ENCODE data around the gene LRRC46. TPM values are rescaled to one million over a fixed set of nuclear protein-coding genes. Genes with fewer than 3 reads are reported as not detected.

The LRRC46 gene
- total RNA-seq, 1 experiment from 2014 or later = 0.31 TPM

DNA sequence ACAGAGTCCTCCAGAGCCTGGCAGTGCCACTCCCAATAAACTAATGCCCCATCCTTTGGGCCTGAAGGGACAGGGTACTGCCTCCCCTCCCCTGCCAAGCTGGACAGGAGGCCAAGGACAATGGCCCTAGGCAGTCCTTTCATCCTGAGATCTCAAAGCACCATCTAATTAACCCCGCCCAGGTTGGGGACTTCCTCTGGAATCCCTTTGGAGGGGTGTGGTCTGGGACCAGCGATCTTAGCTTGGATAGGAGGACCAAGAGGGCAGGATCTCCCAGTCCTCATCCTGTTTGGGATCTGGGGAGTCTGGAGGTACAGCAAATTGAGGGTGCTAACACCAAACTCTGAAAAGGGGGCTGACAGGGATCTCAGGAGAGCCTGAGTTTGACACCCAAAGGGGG lies 37.6 kb downstream of the LRRC46 start:
- Histone ChIP-seq H2AK5ac (ENCODE audit: insufficient read length, low read length) (no peak overlapping the region), H3K79me2 (ENCODE audit: insufficient read depth, low read length) (no peaks in the 10 kb centered on the region), H4K8ac (replicated peaks; ENCODE audit: insufficient read length, low read depth, low read length) (no peak overlapping the region), H4K20me1 (ENCODE audit: control insufficient read depth, insufficient read depth, insufficient read length) (no peaks in the 10 kb centered on the region), H3K27me3 (ENCODE audit: insufficient read depth, low read length) (peaks cover 7% of the 10 kb centered on the region; the same call in 1 of the 2 replicates), H3K4me2 (ENCODE audit: insufficient read depth, insufficient read length, low read length) (no peak overlapping the region), H3K23ac (ENCODE audit: insufficient read length, low read depth, low read length) (no peak overlapping the region), H4K91ac (ENCODE audit: insufficient read length, low read depth, low read length) (no peak overlapping the region), H2BK20ac (ENCODE audit: low read depth, low read length, poor library complexity, severe bottlenecking) (no peak overlapping the region), H2BK12ac (ENCODE audit: insufficient read length, low read depth, low read length) (no peak overlapping the region), H4K5ac (ENCODE audit: insufficient read length, low read depth, low read length) (no peak overlapping the region), H3K18ac (ENCODE audit: insufficient read length, low read depth, low read length) (no peak overlapping the region), H3K9ac (ENCODE audit: extremely low read depth, insufficient read length, low read length) (no peak overlapping the region), H3K23me2 (ENCODE audit: insufficient read length, low read depth, low read length, poor library complexity, severe bottlenecking) (peaks cover 11% of the 10 kb centered on the region), H3K14ac (ENCODE audit: insufficient read depth, low read length) (no peak overlapping the region), H3K4me1 (ENCODE audit: insufficient read depth, low read length) (peaks cover 3% of the 10 kb centered on the region; the same call in 1 of the 2 replicates), H3K27ac (ENCODE audit: insufficient read length, low read depth, low read length) (no peak overlapping the region), H2BK5ac (ENCODE audit: insufficient read length, low read length) (no peak overlapping the region), H3K79me1 (ENCODE audit: insufficient read depth, low read depth, low read length, poor library complexity, severe bottlenecking) (no peaks in the 10 kb centered on the region), H3K56ac (ENCODE audit: insufficient read length, low read depth, low read length) (no peak overlapping the region), H3K4ac (ENCODE audit: low read depth, low read length) (no peak overlapping the region), H2BK120ac (ENCODE audit: low read depth, low read length, poor library complexity, severe bottlenecking) (no peak overlapping the region), H3T11ph (ENCODE audit: low read length) (no peak overlapping the region), H2BK15ac (ENCODE audit: low read depth, low read length) (no peak overlapping the region), H2AFZ (ENCODE audit: low read length) (no peak overlapping the region), H3K9me3 (ENCODE audit: control insufficient read depth, low read depth, low read length) (no peaks in the 10 kb centered on the region)
- no peak for DNase-seq
- WGBS (ENCODE audit: extremely low coverage, insufficient read length, low lambda C conversion rate) = no CpG with 5 or more reads among the region's 2 CpGs
- peaks cover 92% of the 10 kb centered on the region for H3K27me3 Mint-ChIP-seq (ENCODE audit: low read depth)
- no peak overlapping the region for H3K4me3 Mint-ChIP-seq
- H3K4me1 Mint-ChIP-seq = peaks cover 34 to 37% of the 10 kb centered on the region in 2 experiments
- H3K27ac Mint-ChIP-seq = no peak overlapping the region
- TF ChIP-seq, protein P1, sequence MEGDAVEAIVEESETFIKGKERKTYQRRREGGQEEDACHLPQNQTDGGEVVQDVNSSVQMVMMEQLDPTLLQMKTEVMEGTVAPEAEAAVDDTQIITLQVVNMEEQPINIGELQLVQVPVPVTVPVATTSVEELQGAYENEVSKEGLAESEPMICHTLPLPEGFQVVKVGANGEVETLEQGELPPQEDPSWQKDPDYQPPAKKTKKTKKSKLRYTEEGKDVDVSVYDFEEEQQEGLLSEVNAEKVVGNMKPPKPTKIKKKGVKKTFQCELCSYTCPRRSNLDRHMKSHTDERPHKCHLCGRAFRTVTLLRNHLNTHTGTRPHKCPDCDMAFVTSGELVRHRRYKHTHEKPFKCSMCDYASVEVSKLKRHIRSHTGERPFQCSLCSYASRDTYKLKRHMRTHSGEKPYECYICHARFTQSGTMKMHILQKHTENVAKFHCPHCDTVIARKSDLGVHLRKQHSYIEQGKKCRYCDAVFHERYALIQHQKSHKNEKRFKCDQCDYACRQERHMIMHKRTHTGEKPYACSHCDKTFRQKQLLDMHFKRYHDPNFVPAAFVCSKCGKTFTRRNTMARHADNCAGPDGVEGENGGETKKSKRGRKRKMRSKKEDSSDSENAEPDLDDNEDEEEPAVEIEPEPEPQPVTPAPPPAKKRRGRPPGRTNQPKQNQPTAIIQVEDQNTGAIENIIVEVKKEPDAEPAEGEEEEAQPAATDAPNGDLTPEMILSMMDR (conservative IDR thresholded peaks at IDR 0.05) = no peak
- H3K36me3 Mint-ChIP-seq (ENCODE audit: insufficient read depth in 1 of 3, low read depth in 3 of 3) = no peaks in the 10 kb centered on the region
- no peaks in the 10 kb centered on the region; a peak in 1 of 5 replicates for H3K9me3 Mint-ChIP-seq

Measured in H9 (cell line).